KG1 (cell line): ENCODE data around the gene TMPRSS11D.

ENCODE experiments used
- DNase-seq: peaks from one replicate; lab custom pipeline; 2025; lab: John Stamatoyannopoulos, UW

The TMPRSS11D gene

GRCh38 chr4:67885762-67886161 lies 2.0 kb upstream of the TMPRSS11D start:
- DNase-seq, result no peak

- no peak for DNase-seq
Measured at GRCh38 chr4:67884701-67885100, 899 bp upstream of the TMPRSS11D start.

GRCh38 chr4:67883458-67883857 lies 344 bp downstream of the TMPRSS11D start:
- no peak for DNase-seq

GRCh38 chr4:67880866-67881610 lies 2.8 kb downstream of the TMPRSS11D start:
- no peak for DNase-seq

DNA sequence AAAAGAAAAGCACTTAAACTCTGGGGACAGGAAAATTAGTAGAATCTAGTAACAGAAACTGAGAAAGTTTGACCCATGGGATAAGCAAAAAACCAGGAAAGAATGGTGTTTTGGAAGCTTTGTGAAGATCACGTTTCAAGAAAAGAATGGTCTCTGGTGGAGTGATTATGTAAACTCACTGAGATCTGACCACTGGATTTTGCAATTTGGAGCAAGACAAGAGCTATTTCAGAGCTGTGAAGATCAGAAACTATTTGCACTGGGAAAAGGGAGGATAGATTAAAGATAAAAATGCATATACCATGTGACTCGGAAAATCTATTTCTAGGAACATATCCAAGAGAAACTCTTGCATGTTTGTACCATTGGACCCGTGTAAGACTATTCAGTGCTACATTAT lies 4.3 kb downstream of the TMPRSS11D start:
- no peak for DNase-seq

- DNase-seq, result no peak
Measured at GRCh38 chr4:67877086-67877485, 6.7 kb downstream of the TMPRSS11D start.

DNA sequence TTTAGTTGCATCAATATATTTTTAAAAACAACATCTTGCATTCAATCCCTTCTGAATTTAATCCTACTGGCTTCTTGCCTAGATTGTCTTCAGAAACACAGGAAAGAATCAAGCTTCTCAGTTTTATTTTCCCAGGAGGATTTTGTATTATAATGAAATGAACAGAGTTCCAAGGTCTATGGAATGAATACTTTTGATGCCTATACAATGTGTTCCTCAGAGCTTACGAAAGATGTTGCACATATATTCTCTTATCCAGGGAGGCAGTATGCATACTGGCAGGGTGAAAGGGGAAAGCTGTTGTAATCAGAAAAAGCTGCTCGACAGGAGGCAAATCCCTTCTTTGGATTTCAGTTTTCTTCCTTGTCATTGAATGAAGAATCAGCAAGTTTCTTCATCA lies 8.8 kb downstream of the TMPRSS11D start:
- no peak for DNase-seq

DNA sequence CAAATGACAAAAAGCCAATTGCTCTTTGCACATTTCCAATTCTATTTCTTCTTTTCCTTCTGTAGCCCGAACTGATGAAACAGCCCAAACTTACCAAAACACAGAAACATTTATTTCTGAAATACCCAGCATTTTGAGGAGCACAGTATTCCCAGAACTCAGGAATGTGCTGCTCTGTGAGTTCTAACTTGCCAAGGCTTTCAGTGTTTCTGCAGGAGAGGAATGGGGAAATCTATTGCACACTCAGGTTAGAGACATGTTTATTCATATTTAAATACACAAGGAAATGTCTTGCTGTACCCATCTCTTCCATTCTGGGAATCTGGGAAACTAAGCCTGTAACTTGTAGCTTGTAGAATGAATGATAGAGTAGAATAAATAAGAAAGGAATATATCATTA lies 10.7 kb downstream of the TMPRSS11D start:
- no peak for DNase-seq

- DNase-seq, result peak; percentile 37
Measured at GRCh38 chr4:67871867-67872266, 11.9 kb downstream of the TMPRSS11D start.

DNA sequence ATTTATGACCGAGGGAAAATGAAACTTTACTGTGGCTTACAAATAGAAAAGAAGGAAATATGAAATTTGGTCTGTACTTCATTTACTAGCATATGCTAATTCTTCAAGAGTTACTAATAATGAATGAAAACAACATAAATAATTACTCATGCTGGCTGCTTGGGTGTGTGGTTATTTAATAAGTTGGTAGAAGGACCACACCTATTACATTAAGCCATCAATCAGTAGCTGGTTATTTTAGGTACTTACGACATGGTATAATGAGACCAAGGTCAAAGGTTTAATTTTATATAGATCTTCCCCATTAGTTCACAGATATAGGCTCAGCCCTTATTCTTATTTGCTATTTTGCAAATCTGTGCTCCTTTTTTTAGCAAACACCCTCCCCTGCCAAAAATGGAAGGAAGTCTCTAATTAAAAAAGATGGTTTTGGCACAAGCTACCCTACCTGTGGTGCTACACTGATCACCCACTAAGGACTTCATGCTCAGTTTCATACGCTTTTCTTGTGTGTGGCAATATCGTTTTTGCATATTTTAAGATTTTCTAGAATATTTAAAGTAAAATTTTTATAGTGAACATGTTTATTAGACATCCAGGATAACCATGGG lies 14.1 kb downstream of the TMPRSS11D start:
- no peak for DNase-seq

GRCh38 chr4:67861513-67861912 lies 22.3 kb downstream of the TMPRSS11D start:
- DNase-seq, result no peak

- no peak for DNase-seq
Measured at GRCh38 chr4:67853336-67853735, 30.5 kb downstream of the TMPRSS11D start.

GRCh38 chr4:67820903-67821302 lies 62.9 kb downstream of the TMPRSS11D start:
- no peak for DNase-seq

DNA sequence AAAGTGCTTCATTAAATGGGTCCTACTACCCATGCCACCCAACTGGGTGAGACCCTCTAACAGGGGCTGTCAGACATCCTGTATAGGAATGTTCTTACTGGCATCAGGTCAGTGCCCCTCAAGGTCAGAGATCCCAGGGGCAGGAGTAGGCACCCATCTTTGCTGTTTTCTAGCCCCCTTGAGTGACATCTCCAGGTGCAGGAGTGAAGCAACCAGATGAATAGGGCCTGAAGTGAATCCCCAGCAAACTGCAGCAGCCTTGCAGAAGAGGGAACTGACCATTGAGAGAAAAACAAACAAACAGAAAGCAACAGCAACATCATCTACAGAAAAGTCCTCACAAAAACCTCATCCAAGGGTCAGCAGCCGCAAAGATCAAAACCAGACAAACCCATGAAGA lies 73.8 kb downstream of the TMPRSS11D start:
- DNase-seq, result no peak

- DNase-seq, result no peak
Measured at GRCh38 chr4:67809502-67809901, 74.3 kb downstream of the TMPRSS11D start.

- no peak for DNase-seq
Measured at GRCh38 chr4:67796810-67797209, 87.0 kb downstream of the TMPRSS11D start.

DNA sequence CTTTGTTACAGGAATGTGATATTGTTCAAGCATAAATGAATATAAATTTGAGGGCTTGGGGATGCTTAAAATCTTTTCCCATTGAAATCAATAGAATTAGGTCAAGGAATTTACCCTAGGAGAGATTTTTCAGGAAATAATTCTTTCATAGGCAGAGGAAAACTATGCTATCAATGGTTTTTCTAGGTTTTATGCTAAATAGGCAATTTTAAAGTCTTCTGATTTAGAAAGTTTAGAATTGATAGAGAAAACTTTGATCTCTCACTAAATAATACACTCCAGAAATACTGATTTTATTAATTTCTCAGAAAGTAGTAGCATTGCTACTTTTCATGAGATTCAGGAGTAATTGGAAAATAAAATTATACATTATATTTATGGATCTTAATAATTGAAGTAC lies 93.1 kb downstream of the TMPRSS11D start:
- DNase-seq, result no peak

DNA sequence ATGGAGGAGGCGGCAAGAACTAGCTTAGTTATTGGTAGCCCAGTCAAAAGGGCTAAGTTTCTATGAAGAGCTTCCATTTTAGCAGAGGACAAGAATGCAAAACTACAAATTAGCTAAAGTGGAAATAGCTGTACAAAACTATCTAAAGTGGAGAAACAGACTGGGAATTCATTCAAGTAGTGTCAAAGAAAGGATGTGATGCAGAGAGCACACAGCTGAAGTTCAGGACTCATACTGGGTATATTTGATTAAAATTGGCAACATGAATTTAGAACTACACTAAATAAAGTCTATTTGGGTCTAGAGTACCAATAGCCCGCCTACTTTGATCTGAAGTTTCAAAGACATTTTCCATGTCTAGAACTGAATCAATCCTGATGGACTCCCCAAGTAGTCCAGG lies 96.5 kb downstream of the TMPRSS11D start:
- no peak for DNase-seq

- no peak for DNase-seq
Measured at GRCh38 chr4:67785528-67785927, 98.3 kb downstream of the TMPRSS11D start.

DNA sequence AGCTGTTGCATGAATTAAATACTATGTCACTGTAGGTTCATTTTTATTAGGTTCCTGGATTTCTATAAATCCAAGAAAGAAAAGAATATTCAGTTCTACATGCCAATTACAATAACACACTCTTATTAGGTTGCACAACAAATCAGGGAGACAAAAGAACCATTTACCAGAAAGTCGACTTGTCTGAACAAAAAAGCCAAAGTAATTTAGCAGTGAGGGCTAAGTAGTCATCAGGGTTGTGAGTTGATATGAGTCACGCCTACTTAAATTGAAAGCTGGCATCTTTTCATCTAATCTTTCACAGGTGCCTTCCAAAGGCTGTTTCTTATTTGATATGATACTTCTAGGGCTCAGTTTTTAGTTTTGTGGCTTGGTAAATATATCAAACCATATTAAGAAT lies 104.2 kb downstream of the TMPRSS11D start:
- no peak for DNase-seq

GRCh38 chr4:67776746-67777145 lies 107.1 kb downstream of the TMPRSS11D start:
- DNase-seq, result no peak
